BLaER1 treated with 17β-estradiol and CSF1 and Interleukin-3, amounts not matched to agents 10 nM and 100 nM (cell line): ENCODE measurements around the gene GPC1.

Experiments
- H3K27ac ChIP-seq, 11 experiments: shearing (Covaris generic); formaldehyde crosslinking; 2 replicates each; pipeline ENCODE4 v1.8.1; 2022
- H3K27me3 ChIP-seq, 11 experiments: shearing (Covaris generic); formaldehyde crosslinking; 2 replicates each; pipeline ENCODE4 v1.8.1; 2022
- H3K36me3 ChIP-seq, 11 experiments: shearing (Covaris generic); formaldehyde crosslinking; 2 replicates each; pipeline ENCODE4 v1.8.1; 2022
- H3K4me1 ChIP-seq, 10 experiments: shearing (Covaris generic); formaldehyde crosslinking; 2 replicates each; pipeline ENCODE4 v1.8.1; 2022
- H3K4me2 ChIP-seq, 11 experiments: shearing (Covaris generic); formaldehyde crosslinking; 2 replicates each; pipeline ENCODE4 v1.8.1; 2022
- H3K4me3 ChIP-seq, 10 experiments: shearing (Covaris generic); formaldehyde crosslinking; 2 replicates each; pipeline ENCODE4 v1.8.1; 2022
- H3K9ac ChIP-seq, 11 experiments: shearing (Covaris generic); formaldehyde crosslinking; 2 replicates each; pipeline ENCODE4 v1.8.1; 2022
- H3K9me3 ChIP-seq, 11 experiments: shearing (Covaris generic); formaldehyde crosslinking; replicated peaks in 1 of 11; 2 replicates each; pipeline ENCODE4 v1.8.1; 2022
- H4K20me1 ChIP-seq, 11 experiments: shearing (Covaris generic); formaldehyde crosslinking; 2 replicates each; pipeline ENCODE4 v1.8.1; 2022
- Cebpa-rat ChIP-seq, 11 experiments: shearing (Covaris generic); IDR thresholded peaks; 2 replicates each; pipeline ENCODE4 v1.8.1; 2022

Gene GPC1

DNA sequence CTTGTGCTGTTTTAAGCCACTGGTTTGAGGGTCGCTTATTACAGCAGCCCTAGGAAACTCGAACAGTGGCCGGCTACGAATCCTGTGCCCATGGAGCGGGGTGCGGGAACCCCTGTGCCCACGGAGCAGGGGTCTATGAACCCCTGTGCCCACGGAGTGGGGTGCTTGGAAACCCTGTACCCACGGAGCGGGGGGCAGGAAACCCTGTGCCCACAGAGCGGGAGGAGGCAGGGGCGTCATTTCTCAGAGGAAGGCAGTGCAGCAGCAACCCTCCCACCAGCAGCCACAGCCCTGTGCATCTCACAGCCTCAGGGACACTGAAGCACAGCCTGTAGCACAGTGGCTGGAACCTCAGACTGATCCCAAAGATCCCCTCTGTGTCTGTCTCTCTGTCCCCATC lies 34.2 kb upstream of the GPC1 start:
- no peaks in the 10 kb centered on the region for H3K36me3 ChIP-seq
- no peak overlapping the region for H3K9ac ChIP-seq
- TF ChIP-seq Cebpa-rat (IDR thresholded peaks at IDR 0.05) = no peak
- H3K27ac ChIP-seq = no peak overlapping the region
- no peak overlapping the region for H3K4me3 ChIP-seq
- H3K4me2 ChIP-seq = peak overlapping the region in 3 of 11 experiments; percentile 1 to 21 (median 7); a peak in 3 of 22 replicates
- no peaks in the 10 kb centered on the region for H3K27me3 ChIP-seq
- no peaks in the 10 kb centered on the region for H3K9me3 ChIP-seq
- H3K4me1 ChIP-seq = peaks cover 11 to 42% (median 26%) of the 10 kb centered on the region in 10 experiments; a peak in 17 of 20 replicates
- H4K20me1 ChIP-seq = no peaks in the 10 kb centered on the region; a peak in 1 of 22 replicates

- H3K36me3 ChIP-seq = no peaks in the 10 kb centered on the region
- TF ChIP-seq Cebpa-rat (IDR thresholded peaks at IDR 0.05) = no peak
- H3K4me1 ChIP-seq = peaks cover 11 to 43% (median 26%) of the 10 kb centered on the region in 10 experiments; a peak in 17 of 20 replicates
- peak overlapping the region in 4 of 11 experiments; percentile 1 to 28 (median 14); a peak in 2 of 22 replicates for H3K4me2 ChIP-seq
- H3K9me3 ChIP-seq = no peaks in the 10 kb centered on the region
- H4K20me1 ChIP-seq = no peaks in the 10 kb centered on the region; a peak in 1 of 22 replicates
- no peak overlapping the region for H3K4me3 ChIP-seq
- H3K27ac ChIP-seq = no peak overlapping the region
- no peak overlapping the region for H3K9ac ChIP-seq
- H3K27me3 ChIP-seq = no peaks in the 10 kb centered on the region
Measured at GRCh38 chr2:240401781-240402551, 33.5 kb upstream of the GPC1 start.

DNA sequence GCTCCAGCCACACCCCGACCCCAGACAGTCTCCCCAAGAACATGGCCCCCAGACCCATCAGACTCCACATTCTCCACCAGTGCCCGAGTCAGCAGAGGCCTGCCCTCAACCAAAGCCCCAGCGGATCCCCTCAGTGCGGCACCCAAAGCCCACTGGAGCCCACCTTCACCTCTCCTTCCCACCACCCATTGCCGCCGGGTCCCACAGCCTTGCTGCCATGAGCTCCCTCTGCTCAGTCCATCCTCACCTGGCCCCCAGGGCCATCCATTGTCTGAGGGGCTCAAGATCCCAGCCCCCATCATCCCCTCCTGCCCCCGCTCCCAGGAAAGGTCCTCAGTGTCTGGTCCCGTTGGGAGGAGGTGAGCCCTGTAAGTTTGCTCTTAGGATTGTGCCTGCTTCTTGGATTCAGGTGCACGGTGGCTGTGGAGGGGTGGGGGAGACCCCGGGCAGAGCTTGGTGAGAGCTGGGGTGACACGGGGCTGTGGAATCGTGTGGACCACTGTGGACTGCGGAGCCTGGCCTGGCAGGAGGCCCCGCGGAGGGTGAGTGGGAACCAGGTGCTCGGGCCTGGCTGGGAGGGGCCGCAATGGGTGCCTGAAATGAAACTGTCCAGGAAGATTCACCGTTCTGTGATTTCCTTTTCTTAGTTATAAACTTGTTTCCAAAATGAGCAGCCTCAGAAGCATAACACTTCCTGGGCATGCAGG lies 32.7 kb upstream of the GPC1 start:
- H3K9ac ChIP-seq = no peak overlapping the region
- peaks cover 11 to 43% (median 26%) of the 10 kb centered on the region in 10 experiments; a peak in 17 of 20 replicates for H3K4me1 ChIP-seq
- no peaks in the 10 kb centered on the region for H3K9me3 ChIP-seq
- TF ChIP-seq Cebpa-rat (IDR thresholded peaks at IDR 0.05) = no peak
- no peaks in the 10 kb centered on the region for H3K36me3 ChIP-seq
- H3K27me3 ChIP-seq = no peaks in the 10 kb centered on the region
- peak overlapping the region in 10 of 11 experiments; percentile 14 to 45 (median 26); a peak in 15 of 22 replicates for H3K4me2 ChIP-seq
- H4K20me1 ChIP-seq = no peaks in the 10 kb centered on the region; a peak in 1 of 22 replicates
- H3K4me3 ChIP-seq = no peak overlapping the region
- H3K27ac ChIP-seq = no peak overlapping the region

- TF ChIP-seq Cebpa-rat (IDR thresholded peaks at IDR 0.05) = no peak
- Histone ChIP-seq H3K9me3 (no peaks in the 10 kb centered on the region), H3K4me2 (peak overlapping the region in 10 of 11 experiments; percentile 14 to 45 (median 25); a peak in 12 of 22 replicates), H3K36me3 (no peaks in the 10 kb centered on the region), H3K4me1 (peaks cover 11 to 43% (median 26%) of the 10 kb centered on the region in 10 experiments; a peak in 17 of 20 replicates), H4K20me1 (no peaks in the 10 kb centered on the region; a peak in 1 of 22 replicates), H3K4me3 (no peak overlapping the region), H3K27me3 (no peaks in the 10 kb centered on the region), H3K27ac (no peak overlapping the region), H3K9ac (no peak overlapping the region)
Measured at GRCh38 chr2:240403396-240404104, 31.9 kb upstream of the GPC1 start.

DNA sequence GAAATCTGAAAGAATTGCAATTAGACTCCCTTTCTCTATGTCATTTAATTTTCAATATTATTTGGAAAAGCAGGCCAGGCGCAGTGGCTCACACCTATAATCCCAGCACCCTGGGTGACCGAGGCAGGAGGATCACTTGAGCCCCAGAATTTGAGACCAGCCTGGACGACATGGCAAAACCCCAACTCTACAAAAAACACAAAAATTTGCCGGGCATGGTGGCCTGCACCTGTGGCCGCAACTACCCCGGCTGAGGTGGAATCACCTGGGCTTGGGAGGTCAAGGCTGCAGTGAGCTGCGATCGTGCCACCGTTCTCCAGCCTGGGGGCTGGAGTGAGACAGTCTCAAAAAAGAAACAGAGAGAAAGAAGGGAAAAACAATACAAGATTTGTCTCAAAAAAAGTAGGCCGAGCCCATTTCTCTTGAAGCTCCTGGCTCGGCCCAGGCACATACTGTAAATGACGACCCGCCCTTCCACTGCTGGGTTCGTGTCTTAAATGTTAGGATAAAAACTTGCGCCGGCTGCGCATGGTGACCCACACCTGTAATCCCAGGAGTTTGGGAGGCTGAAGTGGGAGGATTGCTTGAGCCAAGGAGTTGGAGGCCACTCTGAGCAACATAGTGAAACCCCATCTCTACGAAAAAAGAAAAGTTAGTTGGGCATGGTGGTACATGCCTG lies 31.1 kb upstream of the GPC1 start:
- H4K20me1 ChIP-seq = no peaks in the 10 kb centered on the region; a peak in 1 of 22 replicates
- H3K9ac ChIP-seq = no peak overlapping the region
- no peaks in the 10 kb centered on the region for H3K27me3 ChIP-seq
- H3K4me2 ChIP-seq = no peak overlapping the region
- H3K36me3 ChIP-seq = no peaks in the 10 kb centered on the region
- no peaks in the 10 kb centered on the region for H3K9me3 ChIP-seq
- no peak overlapping the region for H3K27ac ChIP-seq
- H3K4me3 ChIP-seq = no peak overlapping the region
- TF ChIP-seq Cebpa-rat (IDR thresholded peaks at IDR 0.05) = no peak
- peaks cover 11 to 43% (median 26%) of the 10 kb centered on the region in 10 experiments; a peak in 17 of 20 replicates for H3K4me1 ChIP-seq

DNA sequence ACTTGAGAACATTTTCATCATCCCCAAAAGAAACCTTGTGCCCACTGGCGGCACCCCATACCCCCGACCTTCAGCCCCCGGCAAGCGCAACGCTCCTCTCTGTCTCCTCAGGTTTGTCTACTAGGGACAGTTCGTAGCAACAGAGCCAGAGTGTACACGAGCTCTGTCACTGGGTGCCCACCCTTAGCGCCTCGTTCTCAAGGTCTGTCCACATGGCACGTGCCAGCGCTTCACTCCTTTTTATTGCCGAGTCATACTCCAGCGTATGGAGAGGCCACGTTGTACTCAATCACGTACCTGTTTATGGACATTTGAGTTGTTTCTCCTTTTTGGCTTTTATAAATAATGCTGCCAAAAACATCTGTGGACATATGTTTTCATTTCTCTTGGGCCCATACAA lies 30.3 kb upstream of the GPC1 start:
- no peaks in the 10 kb centered on the region for H3K9me3 ChIP-seq
- peak overlapping the region in 7 of 11 experiments; percentile 50 to 71 (median 56); a peak in 7 of 22 replicates for H3K4me2 ChIP-seq
- no peak overlapping the region for H3K4me3 ChIP-seq
- no peaks in the 10 kb centered on the region; a peak in 1 of 22 replicates for H4K20me1 ChIP-seq
- H3K36me3 ChIP-seq = no peaks in the 10 kb centered on the region
- H3K27me3 ChIP-seq = no peaks in the 10 kb centered on the region
- H3K4me1 ChIP-seq = peaks cover 11 to 43% (median 26%) of the 10 kb centered on the region in 10 experiments; a peak in 17 of 20 replicates
- no peak overlapping the region for H3K27ac ChIP-seq
- H3K9ac ChIP-seq = no peak overlapping the region
- no peak for TF ChIP-seq Cebpa-rat (IDR thresholded peaks at IDR 0.05)

GRCh38 chr2:240405684-240406313 lies 29.7 kb upstream of the GPC1 start:
- Histone ChIP-seq H3K36me3 (no peaks in the 10 kb centered on the region), H3K4me3 (no peak overlapping the region), H3K4me2 (peak overlapping the region in 8 of 11 experiments; percentile 50 to 71 (median 58); a peak in 17 of 22 replicates), H3K9ac (0 out of 22 replicates have a peak overlapping the region, but pooled peaks of 1 of the 11 experiments have one; percentile 2), H3K9me3 (no peaks in the 10 kb centered on the region), H3K27ac (0 out of 22 replicates have a peak overlapping the region, but pooled peaks of 1 of the 11 experiments have one; percentile 6), H4K20me1 (no peaks in the 10 kb centered on the region; a peak in 1 of 22 replicates), H3K27me3 (no peaks in the 10 kb centered on the region), H3K4me1 (peaks cover 11 to 37% (median 26%) of the 10 kb centered on the region in 10 experiments; a peak in 17 of 20 replicates)
- no peak for TF ChIP-seq Cebpa-rat (IDR thresholded peaks at IDR 0.05)

DNA sequence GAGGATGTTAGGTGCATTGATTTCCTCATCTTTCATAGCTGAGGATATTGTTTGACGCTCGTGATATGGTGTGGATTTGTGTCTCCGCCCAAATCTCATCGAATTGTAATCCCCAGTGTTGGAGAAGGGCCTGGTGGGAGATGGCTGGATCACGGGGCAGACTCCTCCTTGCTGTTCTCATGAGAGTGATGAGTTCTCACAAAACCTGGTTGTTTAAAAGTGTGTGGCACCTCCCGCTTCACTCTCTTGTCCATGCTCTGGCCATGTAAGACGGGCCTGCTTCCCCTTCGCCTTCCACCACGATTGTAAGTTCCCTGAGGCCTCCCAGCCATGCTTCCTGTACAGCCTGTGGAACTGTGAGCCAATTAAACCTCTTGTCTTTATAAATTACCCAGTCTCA lies 28.4 kb upstream of the GPC1 start:
- TF ChIP-seq Cebpa-rat (IDR thresholded peaks at IDR 0.05) = no peak
- peaks cover 11 to 29% (median 26%) of the 10 kb centered on the region in 10 experiments; a peak in 17 of 20 replicates for H3K4me1 ChIP-seq
- no peaks in the 10 kb centered on the region for H3K9me3 ChIP-seq
- H3K27me3 ChIP-seq = no peaks in the 10 kb centered on the region
- no peaks in the 10 kb centered on the region for H3K36me3 ChIP-seq
- H4K20me1 ChIP-seq = no peaks in the 10 kb centered on the region; a peak in 1 of 22 replicates
- H3K27ac ChIP-seq = no peak overlapping the region
- no peak overlapping the region for H3K4me3 ChIP-seq
- H3K4me2 ChIP-seq = no peak overlapping the region
- H3K9ac ChIP-seq = no peak overlapping the region
